SIG-M5 (cell line): ENCODE results near the gene FAM209A.
A peak's percentile ranks its signal among the peaks of the same experiment; 100 is the strongest.
"Not testable (repeated sequence)": the region's sequence is repeated elsewhere in the genome, so short reads cannot be mapped to it uniquely, and the experiment has no call there.

Experiments used
- DNase-seq: peaks from one replicate; lab custom pipeline; 2025; lab: John Stamatoyannopoulos, UW

The FAM209A gene

DNA sequence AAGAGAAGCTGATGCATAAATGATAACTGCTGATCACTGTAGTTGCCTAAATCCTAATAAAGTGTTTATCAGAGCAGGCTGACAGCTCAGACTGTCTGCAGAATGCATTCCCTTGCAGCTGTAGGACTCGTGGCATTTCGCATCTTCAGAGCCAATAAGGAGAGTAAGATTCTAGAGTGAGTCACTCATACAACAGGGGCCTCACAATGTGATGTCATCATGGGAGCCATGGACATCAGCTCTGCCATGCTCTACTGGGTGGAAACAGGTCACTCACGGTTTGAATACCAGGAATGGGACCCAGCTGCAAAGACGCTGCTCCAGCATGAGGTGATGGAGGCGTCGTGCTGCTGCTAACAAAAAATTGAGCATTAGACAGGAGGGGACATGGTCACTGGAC lies 15.9 kb downstream of the FAM209A start:
- no peak for DNase-seq

DNA sequence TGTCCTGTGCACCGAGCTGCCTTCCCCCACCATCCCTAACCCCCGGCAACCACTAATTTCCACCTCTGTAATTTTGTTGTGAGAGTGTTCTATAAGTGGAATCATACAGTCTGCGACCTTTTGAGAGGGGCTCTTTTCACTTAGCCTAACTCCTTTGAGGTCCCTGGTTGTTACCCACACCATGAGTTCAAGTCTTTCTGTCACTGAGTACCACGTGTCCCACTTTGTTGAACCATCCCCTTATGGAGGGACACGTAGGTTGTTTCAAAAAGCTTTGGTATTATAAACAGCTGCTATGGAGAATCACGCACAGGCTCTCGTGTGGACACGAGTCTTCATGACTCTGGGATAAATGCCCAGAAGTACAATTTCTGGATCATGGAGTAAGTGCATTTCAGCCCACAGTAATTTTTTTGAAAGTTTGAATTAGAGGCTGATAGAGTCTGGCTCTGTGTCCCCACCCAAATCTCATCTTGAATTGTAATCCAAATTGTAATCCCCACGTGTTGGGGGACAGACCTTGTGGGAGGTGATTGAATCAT lies 18.0 kb downstream of the FAM209A start:
- no peak for DNase-seq

DNA sequence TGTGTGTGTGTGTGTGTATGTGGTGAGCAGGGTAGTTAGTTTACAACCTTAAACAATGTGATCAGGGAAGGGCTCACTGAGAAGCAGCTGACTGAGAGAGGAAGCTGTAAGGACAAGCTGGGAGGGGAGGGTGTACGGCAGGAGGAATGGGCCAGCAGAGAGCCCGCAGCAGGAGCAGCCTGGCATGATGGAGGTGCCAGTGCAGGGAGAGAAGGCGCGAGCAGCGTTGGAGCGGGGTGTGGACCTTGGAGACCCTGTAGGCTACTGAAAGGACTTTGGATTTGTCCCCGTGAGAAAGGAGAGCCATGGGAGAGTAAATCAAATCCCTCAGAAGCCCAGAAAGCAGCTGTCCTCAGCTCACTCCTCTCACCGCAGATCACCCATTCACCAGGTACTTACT lies 27.0 kb downstream of the FAM209A start:
- DNase-seq: no peak

DNA sequence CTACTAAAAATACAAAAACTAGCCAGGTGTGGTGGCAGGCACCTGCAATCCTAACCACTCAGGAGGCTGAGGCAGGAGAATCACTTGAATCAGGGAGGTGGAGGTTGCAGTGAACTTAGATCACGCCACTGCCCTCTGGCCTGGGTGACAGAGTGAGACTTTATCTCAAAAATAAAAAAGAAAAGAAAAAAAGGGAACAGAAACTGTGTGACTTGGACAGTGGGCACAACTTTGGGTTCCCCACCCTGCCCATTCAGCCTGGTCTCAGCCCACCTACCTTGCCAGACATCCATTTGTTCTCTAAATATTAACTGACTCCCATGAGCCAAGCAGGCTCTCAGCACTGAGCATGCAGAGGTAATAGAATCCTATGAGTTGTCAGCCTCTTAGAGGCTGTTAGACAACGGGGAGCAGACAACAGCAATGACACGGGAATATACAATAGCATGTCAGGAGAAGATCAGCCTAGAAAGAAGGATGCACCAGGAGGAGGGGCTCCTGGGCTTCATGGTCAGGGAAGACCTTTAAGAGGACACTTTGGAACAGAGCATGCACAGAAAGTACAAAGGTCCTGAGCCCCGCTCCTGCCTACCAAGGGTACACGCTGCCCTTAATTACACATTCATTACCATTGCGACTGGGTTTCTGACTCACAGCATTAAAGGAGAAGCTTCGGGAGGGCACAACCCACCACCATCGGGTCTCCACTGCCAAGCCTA lies 28.5 kb downstream of the FAM209A start:
- no peak for DNase-seq

- DNase-seq: peak; percentile 89
Measured at GRCh38 chr20:56554869-56555268, 30.3 kb downstream of the FAM209A start.

DNA sequence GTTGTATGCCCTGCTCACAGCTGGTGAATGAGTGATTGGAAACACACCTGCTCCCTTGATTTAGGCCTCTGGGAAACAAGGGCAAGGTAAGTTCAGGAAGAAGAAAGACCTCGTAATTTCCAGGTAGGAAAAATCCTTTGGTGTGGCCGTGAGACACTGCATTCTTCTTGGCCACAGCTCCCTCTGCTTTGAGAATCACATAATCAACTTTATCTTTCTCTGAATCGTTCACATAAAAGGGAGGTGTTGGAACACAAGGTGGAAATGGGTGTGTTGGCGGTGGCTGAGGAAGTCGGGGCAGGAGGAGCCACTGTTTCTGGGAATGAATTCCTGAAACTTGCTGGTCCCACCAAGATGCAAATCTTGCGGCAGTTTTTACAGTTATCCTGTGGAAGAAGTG lies 34.4 kb downstream of the FAM209A start:
- no peak for DNase-seq

DNA sequence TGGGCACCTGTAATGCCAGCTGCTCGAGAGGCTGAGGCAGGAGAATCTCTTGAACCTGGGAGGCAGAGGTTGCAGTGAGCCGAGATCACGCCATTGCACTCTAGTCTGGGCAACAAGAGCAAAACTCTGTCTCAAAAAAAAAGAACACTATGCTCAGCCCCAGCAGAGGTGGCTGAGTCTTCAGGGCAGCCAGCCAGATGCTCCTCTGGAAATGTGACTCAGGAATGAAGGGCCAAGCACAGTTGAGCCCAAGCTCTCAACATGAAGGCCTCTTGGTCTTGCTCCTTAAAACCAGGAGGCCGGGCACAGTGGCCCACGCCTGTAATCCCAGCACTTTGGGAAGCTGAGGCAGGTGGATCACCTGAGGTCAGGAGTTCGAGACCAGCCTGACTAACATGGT lies 40.0 kb downstream of the FAM209A start:
- DNase-seq: not testable (repeated sequence)

GRCh38 chr20:56565511-56565910 lies 41.0 kb downstream of the FAM209A start:
- no peak for DNase-seq

DNA sequence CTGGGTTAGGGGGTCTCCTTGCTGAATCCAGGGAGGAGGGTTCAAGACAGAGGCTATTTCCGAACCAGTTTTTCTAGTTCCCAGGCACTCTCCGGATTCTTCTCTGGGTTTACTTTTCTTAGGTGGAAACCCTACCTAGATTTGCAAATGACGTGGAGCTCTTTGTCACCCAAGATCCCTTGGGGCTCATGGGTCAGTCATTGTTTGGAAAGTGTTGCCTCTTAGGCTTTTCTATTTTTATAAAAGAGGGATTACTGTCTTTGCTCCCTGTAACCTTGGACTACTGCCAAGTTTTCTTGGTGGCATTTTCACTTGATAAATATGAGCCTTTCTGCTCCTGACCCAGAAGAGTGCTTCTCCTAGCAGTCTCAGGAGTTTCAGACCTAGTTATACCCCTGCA lies 42.1 kb downstream of the FAM209A start:
- no peak for DNase-seq

GRCh38 chr20:56570832-56571231 lies 46.3 kb downstream of the FAM209A start:
- no peak for DNase-seq

- no peak for DNase-seq
Measured at GRCh38 chr20:56572172-56572571, 47.6 kb downstream of the FAM209A start.

DNA sequence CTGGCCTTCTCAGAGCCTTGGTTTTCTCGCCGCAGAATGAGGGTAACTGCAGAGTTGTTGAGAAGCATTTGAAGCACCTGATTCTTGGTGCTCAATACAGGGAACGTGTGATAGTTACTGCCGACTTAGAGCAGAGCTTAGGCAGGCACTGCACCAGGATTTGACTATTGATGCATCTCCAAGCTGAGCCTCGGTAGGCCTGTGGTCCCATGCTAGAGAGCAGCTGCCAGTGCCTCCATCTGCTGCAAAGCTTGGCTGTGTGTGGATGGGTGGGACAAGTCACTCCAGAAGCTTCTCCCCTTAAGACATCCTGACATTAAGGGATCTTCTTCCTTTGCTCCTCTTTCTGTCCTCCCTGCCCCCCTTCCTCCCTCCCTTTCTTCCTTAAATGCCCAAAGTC lies 49.4 kb downstream of the FAM209A start:
- DNase-seq: no peak

DNA sequence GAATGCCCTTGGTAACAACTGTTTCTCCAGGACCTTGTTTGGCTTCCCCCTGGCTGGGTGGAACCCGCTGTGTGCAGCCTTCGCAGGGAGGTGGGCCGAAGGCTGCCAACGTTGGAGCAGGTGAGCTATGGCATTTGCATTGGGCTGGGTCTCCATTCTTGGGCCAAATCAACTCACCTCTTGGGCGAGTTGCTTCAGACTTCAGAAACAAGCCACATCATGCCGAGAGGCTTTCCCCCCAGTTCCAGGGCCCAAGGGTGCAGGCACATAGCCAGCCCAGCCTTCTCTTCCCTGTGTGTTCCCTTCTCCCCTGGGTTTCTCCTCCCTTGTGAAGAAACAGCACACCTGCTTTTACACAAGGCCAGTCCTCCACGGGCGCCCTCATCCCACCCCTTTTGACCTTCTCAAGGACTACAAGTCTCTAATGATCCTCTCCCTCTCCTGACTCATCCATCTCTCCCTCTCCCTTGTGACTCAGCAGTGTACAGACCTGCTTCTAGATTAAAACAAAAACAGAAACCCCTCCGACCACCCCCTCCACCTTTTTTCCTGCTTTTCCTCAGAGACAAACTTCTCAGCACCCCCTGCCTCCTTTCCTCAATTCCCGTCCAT lies 50.1 kb downstream of the FAM209A start:
- DNase-seq: no peak

- no peak for DNase-seq
Measured at GRCh38 chr20:56575157-56575556, 50.6 kb downstream of the FAM209A start.
